SK-N-DZ (cell line): ENCODE results near the gene VPS35L.

Experiments used
- DNase-seq: peaks from one replicate; pipeline ENCODE4 v3.0.0-alpha.2; 2015; ENCODE audit warnings: low spot score

VPS35L gene

DNA sequence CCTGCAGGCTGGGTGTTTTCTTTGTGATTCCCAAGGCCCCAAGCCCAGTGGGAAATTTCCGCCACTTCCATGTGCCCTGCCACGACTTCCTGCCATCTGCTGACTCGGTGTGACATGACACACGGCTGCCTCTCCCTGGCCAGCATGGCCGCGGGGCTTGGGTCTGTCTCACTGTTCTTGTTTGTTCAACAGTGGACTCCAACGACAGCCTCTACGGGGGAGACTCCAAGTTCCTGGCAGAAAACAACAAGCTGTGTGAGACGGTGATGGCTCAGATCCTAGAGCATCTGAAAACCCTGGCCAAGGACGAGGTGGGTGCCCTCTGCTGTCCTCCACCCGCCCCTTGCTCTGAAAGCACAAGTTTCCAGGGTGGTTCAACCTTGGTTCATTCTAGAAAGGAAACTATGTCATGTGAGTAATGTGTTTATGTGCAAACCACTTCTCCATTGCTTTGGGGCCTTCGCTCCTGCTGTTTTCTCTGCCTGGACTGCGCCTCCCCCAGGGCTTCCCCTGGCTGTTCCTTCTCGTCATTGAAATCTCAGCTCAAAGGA, 135.7 kb downstream of the VPS35L start:
- DNase-seq: no peak

GRCh38 chr16:19694989-19695388, 139.5 kb downstream of the VPS35L start:
- no peak for DNase-seq

- no peak for DNase-seq
These were observed 140.8 kb downstream of the VPS35L start for GRCh38 chr16:19696328-19696727.

DNA sequence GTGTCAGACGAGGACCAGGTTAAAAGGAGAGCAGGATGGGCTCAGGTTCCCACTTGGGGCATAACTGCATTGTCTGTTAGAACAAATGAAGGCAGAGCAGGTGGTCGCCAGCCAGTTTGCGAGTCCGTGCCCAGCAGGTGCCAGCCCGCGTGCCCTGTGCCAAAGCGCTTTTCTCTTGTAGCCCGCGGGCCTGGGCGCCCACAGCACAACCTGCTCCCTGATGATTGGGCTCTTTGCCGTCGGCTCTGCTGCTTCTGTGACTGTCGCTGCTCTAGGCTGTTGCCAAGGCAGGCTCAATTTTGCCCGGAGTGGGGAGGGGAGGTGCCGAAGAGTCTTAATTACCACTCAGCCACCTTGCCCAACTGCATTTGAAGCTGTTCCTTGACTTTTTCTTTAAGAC, 141.5 kb downstream of the VPS35L start:
- no peak for DNase-seq

- DNase-seq: no peak
These were observed 142.3 kb downstream of the VPS35L start for GRCh38 chr16:19697756-19698318.

DNA sequence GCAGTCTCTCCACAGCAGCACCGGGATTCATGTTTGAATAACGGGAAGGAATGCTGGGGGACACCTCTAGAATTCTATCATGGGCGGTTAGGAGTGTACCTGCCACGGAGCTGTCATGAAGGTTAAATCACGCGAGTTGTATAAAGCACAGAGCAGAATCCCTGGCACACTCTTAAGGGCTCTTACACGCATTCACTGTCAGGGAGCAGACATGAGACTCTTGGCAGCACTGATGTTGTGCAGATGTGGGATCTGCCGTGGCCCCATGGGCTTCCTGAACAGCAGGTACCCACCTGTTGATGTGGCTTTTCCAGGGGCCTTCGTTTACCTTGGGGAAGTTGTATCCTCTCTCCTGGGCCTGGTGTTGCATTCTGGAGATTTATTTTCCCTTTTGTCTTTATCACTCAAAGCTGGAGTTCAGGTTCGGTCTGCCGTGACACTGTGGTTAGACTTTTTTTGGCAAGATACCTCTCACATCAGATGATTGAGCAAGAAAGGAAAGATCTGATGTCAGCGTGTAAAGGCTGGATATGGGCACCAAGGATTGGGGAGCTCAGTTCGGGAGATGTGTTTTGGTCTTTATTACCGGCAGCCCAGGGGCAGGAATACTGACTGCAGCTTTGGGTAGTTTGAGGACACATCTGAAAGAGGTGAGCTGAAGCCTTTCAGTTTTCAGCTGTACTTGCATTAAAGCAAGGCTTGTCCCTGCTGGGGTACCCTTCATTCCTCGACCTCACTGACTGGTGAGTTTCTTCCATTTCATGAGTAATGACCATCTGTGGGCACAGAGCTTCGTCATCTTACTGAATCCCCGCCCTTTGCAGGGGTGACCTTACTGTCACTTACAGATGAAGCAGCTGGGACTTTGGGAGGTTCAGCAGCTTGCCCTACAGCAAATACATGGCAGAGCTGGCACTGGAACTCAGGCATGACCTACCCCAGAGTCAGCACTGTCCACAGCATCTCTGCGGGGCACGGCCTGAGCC, 143.3 kb downstream of the VPS35L start:
- no peak for DNase-seq

- DNase-seq: no peak
These were observed 144.0 kb downstream of the VPS35L start for GRCh38 chr16:19699472-19699871.

DNA sequence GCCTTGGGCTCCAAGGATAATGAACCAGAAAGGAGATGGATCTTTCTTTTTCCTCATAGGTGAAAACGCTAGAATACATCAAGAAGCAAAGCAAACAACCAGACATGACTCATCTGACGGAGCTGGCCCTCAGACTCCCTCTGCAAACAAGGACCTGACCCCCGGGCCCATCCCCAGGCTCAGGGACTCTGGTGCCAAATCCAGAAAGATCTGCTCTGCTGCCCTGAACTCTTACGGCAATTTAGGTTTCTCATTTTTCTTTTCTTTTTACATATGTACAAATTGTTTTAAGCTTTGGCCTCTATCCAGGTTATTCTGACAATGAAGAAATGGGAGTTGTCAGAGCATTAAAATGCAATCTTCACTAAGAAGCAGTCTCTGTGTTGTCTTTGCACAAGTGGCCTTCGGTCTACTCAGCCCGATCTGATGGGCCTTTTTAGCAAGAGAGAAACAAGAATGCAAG, 144.8 kb downstream of the VPS35L start:
- DNase-seq: no peak

GRCh38 chr16:19701091-19701490, 145.6 kb downstream of the VPS35L start:
- no peak for DNase-seq

DNA sequence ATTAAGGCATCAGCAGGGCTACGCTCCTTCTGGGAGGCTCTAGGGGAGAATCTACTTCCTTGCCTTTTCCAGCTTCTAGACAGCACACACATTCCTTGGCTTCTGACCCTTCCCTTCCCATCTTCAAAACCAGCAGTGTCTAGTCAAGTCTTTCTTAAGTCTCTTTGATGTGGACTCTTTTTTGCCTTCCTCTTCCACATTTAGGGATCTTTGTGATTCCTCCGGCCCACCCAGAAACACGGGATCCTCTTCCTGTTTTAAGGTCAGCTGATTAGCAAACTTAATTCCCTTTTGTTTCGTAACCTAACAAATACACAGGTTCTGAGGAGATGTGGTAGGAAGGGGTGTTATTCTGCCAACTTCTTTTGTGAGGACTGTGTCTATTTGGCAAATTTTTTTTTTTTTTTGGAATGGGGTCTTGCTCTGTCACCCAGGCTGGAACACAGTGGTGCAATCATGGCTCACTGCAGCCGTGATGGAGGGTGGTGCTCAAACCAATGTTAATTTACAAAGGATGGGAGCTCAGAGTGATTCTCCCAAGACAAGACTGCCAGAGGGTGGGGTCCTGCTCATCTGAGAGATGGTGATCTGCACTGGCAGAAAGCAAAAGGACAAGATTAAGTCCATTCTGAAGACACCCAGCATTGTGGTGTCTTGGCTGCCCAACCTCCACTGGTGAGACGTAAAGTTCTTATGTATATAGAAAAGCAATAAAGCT, 147.8 kb downstream of the VPS35L start:
- DNase-seq: no peak

GRCh38 chr16:19704321-19705145, 149.0 kb downstream of the VPS35L start:
- no peak for DNase-seq

DNA sequence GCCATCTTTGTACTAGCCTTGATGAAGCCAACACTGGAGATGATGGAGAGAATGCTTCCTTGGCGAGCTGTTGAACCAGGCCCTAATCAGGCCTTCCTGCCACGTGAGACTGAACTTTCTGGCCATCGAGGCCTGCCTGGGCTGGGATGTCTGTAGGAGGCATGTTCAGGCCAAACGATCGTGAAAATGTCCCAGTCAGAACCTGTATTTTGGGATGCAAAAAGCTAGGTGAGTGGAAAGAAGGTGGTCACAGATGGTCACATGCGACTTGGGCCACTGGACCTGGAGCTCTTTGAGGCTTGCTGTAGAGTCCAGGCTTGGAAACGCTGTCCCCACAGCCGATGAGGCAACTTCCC, 149.6 kb downstream of the VPS35L start:
- DNase-seq: no peak

DNA sequence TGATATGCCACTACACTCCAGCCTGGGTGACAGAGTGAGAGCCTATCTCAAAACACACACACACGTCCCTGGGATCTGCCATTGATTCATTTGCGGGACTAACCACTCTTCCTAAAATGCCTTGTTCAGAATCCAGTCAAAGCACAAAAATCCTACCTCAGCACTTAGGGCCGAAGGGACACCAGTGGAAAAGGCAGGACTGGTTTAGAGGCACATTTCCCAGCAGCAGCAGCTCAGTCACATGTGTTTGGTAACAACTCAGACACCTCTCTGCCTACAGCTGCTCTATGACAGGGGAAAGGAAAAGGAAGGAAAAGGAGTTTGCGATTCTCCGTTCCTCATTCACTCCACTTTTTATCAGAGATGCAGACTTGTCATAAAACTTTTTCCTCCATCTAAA, 150.3 kb downstream of the VPS35L start:
- no peak for DNase-seq

GRCh38 chr16:19706846-19707245, 151.3 kb downstream of the VPS35L start:
- DNase-seq: no peak

DNA sequence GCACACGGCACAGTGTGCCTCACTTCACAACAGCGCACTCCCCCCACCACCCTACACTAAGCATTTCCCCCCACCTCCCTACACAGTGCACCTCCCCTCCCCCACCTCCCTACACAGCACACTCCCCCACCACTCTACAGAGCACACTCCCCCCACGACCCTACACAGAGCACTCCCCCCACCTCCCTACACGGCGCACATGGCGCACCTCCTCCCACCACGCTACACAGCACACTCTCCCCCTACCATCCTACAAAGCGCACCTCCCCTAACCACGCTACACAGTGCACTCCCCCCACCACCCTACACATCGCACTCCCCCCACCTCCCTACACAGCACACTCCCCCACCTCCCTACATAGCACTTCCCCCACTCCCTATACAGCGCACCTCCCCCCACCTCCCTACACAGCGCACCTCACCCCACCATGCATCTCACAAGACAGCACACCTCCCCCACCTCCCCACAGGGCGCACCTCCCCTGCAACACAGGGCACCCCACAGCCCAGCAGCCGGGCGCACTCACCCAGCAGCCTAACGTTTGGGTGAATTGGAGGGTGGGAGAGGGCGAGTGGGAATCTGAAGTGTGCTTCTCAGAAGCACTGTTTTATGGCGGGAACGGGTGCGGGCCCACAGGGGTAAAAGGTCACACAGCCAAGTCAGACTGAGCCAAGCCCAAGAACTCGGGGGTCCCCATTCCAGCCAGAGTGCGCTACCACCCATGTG, 152.2 kb downstream of the VPS35L start:
- no peak for DNase-seq

DNA sequence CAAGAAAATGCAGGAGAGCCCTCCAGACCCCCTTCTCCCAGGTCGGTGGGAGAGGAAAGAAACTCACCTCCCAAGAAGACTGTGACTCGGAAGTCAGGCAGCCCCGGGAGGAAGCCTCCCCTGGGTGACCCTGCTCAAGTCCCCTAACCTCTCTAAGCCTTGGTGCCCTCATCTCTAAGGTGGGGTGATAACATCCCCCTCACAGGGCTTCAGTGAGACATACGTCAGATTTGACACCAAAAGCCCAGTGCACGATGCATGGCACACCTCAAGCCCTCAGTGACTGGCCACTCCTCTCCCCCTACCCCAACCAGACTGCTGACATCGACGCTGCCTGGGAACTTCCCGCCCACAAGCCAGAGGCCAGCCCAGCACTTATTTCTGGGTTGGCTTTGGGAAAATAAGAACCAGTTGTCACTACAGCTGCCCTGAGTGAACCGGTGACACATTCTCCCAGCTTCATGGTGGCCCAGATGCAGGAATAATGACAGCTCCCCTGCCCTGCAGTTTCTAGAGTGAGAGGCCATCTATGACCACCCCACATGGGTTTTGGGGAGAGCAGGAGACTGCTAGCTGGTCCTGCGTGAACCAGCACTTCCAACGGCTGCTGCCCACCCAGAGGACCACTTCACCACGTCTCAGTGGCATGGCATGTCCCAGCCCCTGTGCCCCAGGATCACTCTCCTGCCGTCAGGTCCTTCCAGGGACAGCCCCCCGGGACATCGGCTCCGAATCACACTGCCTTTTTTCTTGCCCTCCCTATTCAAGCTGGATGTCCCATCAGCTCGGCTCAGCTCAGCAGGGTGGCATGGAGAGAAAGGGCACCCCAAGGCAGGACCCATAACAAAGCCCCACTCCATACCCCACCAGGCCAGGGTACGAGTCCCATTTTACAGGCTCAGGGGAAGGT, 153.0 kb downstream of the VPS35L start:
- DNase-seq: no peak

DNA sequence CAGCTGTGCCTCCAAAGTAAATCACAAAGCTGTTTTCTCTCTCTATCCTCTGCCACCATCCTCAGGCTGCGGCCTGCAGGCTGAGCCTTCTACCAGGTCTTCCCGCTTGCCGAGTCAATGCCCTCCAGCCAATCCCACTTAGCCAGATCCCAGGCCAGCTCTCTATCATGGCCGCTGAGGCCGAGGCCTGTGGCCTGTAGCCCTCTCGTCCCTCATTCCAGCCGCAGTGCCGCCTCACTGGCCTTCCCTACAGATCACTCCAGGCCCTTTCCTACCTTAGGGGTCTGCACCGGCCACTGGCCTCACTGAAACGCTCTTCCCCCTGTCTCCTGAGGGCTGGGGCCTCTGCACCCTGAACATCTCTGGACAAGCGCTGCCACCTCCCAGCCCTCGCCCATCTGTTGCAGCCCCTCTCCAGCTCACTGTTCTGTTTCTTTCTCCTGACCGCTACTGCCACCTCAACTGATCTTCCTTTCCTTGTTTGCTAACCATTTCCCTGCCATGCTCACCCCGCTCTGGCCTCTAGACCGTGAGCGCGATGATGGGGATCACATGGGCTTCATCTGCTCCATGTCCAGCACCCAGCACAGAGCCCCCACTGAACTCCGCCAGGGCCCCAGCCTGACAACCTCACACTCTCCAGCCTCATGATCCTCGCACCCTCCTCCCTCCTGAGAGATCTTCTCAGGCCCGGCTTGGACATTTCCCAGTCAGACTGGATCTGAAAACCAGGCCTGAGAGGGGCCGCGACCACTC, 154.1 kb downstream of the VPS35L start:
- no peak for DNase-seq

DNA sequence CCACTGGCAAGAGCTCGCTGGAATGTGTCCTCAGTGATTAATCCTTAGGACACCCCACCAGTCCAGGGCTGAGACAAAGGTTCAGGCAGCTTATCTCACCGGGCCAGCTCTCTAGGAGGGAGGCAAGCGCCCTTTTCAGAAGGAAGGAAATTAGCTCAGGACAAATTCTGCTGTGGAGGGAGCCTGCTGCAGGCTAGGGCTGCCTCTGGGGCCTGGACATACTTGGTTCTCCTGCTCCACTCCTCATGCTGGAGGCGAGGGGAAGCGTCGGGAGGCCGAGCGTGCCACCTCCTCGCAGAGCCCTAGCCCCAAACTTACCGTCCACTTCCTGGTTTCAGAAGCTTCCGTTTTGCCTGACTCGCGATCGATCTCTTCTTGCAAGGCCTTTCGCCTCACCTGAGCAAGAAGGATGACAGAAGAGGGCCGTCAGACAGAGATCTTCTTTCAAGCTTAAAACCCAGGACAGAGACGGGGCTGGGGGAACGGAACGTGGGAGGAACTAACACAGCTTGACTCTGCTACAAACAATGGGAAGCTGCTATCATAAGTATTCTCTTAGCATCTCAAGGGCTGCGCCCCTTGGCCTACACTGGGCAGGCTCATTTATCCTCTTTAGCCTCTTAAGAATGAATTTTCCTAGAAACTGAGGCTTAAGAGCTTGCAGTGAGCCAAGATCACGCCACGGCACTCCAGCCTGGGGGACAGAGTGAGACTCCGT, 154.8 kb downstream of the VPS35L start:
- no peak for DNase-seq
